NT2/D1 (cell line): ENCODE measurements around the gene TBC1D19.

Source experiments
- SUZ12 ChIP-seq: IDR thresholded peaks from 2 replicates; pipeline ENCODE4 v1.6.1; 2011; ENCODE audit not compliant: insufficient read length, insufficient read depth; ENCODE audit errors: extremely low read depth
- YY1 ChIP-seq: IDR thresholded peaks from 2 replicates; pipeline ENCODE4 v1.6.1; 2011; ENCODE audit not compliant: insufficient read length, insufficient read depth

DNA sequence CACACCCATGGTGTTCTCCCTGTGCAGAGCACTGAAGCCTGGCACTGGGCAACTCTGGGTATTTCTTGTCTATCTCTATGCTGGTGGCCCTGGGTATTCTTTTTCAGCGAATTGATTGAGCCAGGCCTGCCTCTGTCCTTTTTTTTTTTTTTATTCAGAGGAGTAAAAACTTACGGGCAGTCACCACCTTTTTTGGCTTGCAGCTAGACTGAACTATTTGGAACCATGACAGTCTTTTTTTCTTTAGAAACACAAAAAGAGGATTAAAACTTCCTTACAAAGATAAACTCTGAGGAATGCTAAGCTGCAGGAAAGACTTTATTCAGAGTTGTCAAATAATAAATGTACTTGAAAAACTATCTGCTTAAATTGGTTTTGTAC is 157.6 kb downstream of the TBC1D19 start:
- TF ChIP-seq YY1, result no peak
- no peak for TF ChIP-seq SUZ12
